Measurements from ENCODE around the gene TUFT1. TPM values are rescaled to one million over a fixed set of nuclear protein-coding genes. Genes with fewer than 3 reads are reported as not detected.

Gene TUFT1
- total and polyA plus RNA-seq, 2 of the 8 experiments (the other 6 are each of a cell fraction or from before 2014, with no cell fraction given), result 7.3 to 10.4 TPM

DNA sequence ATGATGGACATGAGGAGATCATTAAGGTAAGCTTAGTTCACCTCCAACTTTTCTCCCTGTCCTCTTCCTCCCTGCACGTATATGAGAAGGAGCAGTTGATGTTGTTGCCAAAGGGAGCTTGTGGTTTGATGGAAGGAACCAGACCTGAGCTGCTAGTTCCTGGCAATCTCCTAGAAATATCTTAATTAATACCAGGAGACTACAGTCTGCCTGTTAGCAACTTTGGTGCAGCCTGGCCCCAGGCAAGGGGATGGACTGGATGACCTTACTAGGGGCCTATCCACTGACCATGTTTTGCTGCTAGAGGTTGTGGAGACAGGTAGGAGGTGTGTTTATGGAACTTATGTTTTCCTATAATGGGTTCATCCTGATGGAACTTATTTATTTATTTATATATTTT lies 22.6 kb downstream of the TUFT1 start (continued):
- no peak for TF ChIP-seq KDM1A (IDR thresholded peaks at IDR 0.05; ENCODE audit: borderline replicate concordance, low read length)
- TF ChIP-seq RAD21 (IDR thresholded peaks at IDR 0.05 in 1 of 2, conservative IDR thresholded peaks at IDR 0.05 in 1 of 2; ENCODE audit: low read depth in 2 of 2, low read length in 2 of 2), result no peak
- no peak for TF ChIP-seq RBBP5 (IDR thresholded peaks at IDR 0.05; ENCODE audit: borderline replicate concordance, low read depth, low read length)
